ENCODE data around the gene RUSC1.
"Not testable (repeated sequence)": the region's sequence is repeated elsewhere in the genome, so short reads cannot be mapped to it uniquely, and the experiment has no call there.

RUSC1 gene

GRCh38 chr1:155324717-155325602 lies 4.3 kb downstream of the RUSC1 start:
- no peak for FAIRE-seq

- FAIRE-seq: no peak
Measured at GRCh38 chr1:155325603-155325893, 4.9 kb downstream of the RUSC1 start.

GRCh38 chr1:155326020-155326526 lies 5.4 kb downstream of the RUSC1 start:
- FAIRE-seq: no peak

GRCh38 chr1:155326631-155327037 lies 5.9 kb downstream of the RUSC1 start:
- no peak for FAIRE-seq

GRCh38 chr1:155327981-155328380 lies 7.3 kb downstream of the RUSC1 start:
- FAIRE-seq: no peak

GRCh38 chr1:155328856-155329255 lies 8.2 kb downstream of the RUSC1 start:
- FAIRE-seq: not testable (repeated sequence)

GRCh38 chr1:155329980-155330598 lies 9.4 kb downstream of the RUSC1 start:
- no peak for FAIRE-seq

GRCh38 chr1:155334962-155335361 lies 14.3 kb downstream of the RUSC1 start:
- FAIRE-seq: no peak

- FAIRE-seq: no peak
Measured at GRCh38 chr1:155339515-155340097, 18.9 kb downstream of the RUSC1 start.

GRCh38 chr1:155342842-155343241 lies 22.1 kb downstream of the RUSC1 start:
- FAIRE-seq: no peak

GRCh38 chr1:155352631-155353030 lies 31.9 kb downstream of the RUSC1 start:
- no peak for FAIRE-seq

GRCh38 chr1:155360051-155360450 lies 39.4 kb downstream of the RUSC1 start:
- no peak for FAIRE-seq

GRCh38 chr1:155379180-155379579 lies 58.5 kb downstream of the RUSC1 start:
- FAIRE-seq: no peak

GRCh38 chr1:155379631-155380090 lies 59.0 kb downstream of the RUSC1 start:
- no peak for FAIRE-seq
